Esophagus squamous epithelium (tissue), 4 donors: ENCODE measurements around the gene FHL1.

Experiments used
- CTCF ChIP-seq, 6 experiments: fragments of 450-650 bp in 4 of 6; fragments of 200-600 bp in 2 of 6; sonication (generic) in 2 of 6; IDR thresholded peaks; one replicate each; pipeline ENCODE4 v1.5.1; 2016 to 2019; ENCODE audit warnings: antibody characterized with exemption in 6 of 6, mild to moderate bottlenecking in 4 of 6, moderate library complexity in 4 of 6
- POLR2A ChIP-seq, 4 donors: fragments of 450-650 bp; IDR thresholded peaks; one replicate each; pipeline ENCODE4 v1.6.1; 2017; ENCODE audit warnings: antibody characterized with exemption in 4 of 4, mild to moderate bottlenecking in 4 of 4, moderate library complexity in 3 of 4

DNA sequence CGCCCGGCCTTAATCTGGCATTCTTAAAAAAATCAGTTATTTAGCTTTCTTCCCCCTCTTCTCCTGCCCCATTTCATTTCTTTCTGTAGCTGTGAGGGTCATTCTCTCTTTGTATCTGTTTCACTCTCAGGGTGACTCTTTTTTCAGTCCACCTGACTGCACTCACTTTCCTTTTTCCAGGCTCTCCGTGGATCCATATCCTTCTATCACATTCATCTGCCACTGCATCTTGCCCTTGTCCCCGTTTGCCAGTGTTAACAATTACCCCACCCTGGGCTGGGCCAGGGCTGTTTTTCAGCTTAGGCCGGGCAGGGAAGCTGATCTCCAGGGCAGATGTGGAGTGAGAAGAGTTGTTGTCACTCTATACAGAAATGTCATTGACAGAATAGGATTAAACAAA, 7.7 kb downstream of the FHL1 start:
- no peak for TF ChIP-seq CTCF (IDR thresholded peaks at IDR 0.05)
- no peak for TF ChIP-seq POLR2A (IDR thresholded peaks at IDR 0.05)
